HG03520 (cell line): ENCODE measurements around the gene ZNF511.
A peak's percentile ranks its signal among the peaks of the same experiment; 100 is the strongest.
"Not testable (repeated sequence)": the region's sequence is repeated elsewhere in the genome, so short reads cannot be mapped to it uniquely, and the experiment has no call there.

Experiments used
- ATAC-seq: cut with Tn5 transposase; IDR thresholded peaks from one replicate; pipeline ENCODE4 v1.9.1; 2021; ENCODE audit warnings: mild to moderate bottlenecking, moderate library complexity; ENCODE audit not compliant: unreplicated experiment

The ZNF511 gene

DNA sequence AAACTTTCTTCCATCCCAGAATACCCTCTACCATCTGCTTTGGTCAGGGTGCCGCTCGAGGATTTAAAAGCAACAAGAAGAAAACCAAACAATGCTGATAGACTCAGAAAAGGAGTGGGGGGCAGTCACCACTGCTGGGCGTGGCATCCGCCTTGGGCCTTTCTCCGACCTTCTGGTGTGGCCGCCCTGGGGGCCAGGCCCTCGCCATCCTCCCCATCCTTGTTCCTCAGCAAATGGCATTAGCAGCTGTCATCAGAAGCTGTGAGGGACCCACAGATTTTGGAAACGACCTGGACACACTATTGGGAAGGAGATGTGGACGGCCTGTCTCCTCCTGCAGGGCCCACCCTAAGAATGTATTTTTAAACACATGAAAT is 4.0 kb downstream of the ZNF511 start:
- ATAC-seq = no peak

DNA sequence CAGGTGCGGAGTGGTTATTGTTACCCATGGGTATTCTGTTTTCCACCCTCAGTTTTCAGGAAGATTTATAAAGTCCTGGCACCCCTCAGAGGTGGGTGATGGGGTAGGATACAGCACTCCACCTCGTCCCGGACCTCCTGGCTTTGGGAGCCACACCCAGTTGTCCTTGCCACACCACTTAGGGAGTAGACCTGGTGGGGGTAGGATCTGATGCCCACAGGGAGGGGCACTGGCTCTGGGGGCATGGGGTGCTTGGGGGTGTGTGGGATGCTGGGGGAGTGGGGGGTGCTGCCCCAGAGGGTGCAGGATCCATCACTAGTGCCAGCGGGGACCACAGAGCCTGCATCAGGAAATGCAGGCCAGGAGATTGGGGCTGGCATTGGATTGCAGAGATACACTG is 4.5 kb downstream of the ZNF511 start:
- no peak for ATAC-seq

DNA sequence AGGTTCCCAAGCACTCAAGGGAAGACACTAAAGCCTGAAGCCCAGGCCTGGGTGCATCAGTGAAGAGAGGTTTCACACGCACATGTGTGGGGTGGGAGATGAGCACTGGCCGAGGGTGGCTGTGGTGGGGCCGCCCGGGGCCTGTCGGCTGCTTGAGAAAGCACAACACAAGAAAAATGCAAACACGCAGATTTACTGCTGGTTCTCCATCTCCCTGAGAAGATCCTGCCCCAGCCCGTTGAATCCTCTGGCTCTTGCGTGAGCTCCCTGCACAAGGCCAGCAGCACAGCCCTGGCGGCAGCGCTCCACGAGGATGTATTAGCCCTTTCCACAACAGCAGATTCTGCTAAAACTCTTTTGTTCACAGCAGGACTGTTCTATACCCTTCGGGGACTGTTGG is 6.2 kb downstream of the ZNF511 start:
- no peak for ATAC-seq

DNA sequence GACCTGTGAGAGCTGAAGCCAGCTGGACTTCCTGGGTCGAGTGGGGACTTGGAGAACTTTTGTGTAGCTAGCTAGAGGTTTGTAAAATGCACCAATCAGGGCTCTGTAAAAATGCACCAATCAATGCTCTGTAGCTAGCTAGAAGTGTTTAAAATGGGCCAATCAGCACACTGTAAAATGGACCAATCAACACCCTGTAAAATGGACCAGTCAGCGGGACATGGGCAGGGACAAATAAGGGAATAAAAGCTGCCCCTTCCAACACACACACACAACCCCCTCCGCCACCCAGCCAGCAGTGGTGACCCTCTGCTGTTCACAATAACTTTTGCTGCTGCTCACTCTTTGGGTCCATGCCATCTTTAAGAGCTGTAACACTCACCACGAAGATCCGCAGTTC is 7.1 kb downstream of the ZNF511 start:
- ATAC-seq = no peak

DNA sequence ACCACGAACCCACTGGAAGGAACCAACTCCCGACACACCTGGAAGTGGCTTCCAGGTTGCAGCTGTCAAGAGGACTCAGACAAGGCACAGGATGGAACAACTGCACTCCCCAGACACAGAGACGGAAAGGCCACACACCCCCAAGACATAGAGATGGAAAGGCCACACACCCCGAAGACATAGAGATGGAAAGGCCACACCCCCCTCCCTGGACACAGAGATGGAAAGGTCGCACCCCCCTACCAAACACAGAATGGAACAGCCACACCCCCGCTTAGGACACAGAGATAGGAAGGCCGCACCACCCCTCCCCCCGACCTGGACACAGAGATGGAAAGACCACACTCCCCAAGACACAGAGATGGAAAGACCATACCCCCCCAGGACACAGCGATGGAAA is 7.6 kb downstream of the ZNF511 start:
- ATAC-seq = no peak

DNA sequence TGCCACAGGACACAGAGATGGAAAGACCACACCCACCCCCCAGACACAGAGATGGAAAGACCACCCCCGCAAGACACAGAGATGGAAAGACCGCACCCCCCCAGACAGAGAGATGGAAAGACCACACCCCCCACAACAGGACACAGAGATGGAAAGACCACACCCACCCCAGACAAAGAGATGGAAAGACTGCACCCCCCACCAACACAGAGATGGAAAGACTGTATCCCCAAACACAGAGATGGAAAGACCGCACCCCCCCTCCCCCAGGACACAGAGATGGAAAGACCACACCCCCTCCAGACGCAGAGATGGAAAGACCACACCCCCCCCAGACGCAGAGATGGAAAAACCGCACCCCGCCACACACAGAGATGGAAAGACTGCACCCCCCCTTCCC is 8.0 kb downstream of the ZNF511 start:
- no peak for ATAC-seq

DNA sequence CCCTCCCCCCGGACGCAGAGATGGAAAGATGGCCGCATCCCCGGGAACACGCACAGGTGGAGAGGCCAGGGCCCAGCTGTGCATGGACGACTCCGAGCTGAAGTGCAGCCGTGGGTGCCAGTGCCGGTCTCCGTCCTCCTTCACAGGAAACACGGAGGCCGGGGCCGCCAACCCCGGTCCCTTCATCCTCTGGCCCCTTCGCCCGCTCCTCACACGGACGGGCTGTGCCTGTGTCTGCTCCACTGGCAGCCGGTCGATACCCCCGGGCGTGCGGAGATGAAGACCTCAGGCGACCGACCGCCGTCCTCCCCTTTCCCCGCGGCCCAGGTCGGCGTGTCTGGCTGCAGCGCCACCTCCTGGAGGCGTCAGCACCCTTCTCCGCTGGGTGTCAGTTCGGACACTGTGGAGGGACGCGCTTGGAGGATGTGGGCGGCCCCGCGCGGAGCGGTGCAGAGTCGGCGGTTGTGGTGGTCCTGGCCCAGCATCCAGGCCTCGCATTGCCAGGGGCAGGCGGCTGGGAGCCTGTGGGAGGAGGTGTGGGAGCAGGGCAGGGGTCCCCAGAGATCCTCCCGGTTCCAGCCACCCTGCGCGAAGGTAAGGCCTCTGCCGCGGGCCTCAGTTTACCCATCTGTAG is 9.9 kb downstream of the ZNF511 start:
- ATAC-seq = peak; percentile 94

DNA sequence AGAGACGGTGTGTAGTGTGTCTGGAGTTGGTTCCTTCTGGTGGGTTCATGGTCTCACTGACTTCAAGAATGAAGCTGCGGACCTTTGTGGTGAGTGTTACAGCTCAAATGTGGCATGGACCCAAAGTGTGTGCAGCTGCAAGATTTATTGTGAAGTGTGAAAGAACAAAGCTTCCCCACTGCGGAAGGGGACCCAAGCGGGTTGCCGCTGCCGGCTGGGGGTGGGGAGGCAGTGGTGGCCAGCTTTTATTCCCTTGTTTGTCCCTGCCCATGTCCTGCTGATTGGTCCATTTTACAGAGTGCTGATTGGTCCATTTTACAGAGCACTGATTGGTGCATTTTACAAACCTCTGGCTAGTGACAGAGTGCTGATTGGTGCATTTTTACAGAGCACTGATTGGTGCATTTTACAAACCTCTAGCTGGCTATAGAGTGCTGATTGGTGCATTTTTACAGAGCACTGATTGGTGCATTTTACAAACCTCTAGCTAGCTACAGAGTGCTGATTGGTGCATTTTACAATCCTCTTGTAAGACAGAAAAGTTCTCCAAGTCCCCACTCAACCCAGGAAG is 12.2 kb downstream of the ZNF511 start:
- ATAC-seq = not testable (repeated sequence)

DNA sequence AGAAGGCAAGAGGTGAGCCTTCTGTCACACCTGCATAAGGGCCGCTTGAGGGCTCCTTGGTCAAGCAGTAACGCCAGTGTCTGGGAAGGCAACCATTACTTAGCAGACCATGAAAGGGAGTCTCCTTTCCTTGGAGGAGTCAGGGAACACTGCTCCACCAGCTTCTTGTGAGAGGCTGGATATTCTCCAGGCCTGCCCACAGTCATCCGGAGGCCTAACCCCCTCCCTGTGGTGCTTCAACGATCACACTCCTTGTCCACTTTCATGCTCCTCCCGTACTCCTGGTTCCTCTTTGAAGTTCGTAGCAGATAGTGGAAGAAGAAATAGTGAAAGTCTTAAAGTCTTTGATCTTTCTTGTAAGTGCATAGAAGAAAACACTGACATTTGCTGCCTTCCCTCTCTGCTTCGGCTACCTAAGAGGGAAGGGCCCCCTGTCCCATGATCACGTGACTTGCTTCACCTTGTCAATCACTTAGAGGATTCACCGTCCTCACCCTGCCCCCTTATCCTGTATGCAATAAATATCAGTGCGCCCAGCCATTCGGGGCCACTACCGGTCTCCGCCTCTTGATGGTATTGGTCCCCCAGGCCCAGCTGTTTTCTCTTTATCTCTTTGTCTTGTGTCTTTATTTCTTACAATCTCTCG is 13.5 kb downstream of the ZNF511 start:
- not testable (repeated sequence) for ATAC-seq

DNA sequence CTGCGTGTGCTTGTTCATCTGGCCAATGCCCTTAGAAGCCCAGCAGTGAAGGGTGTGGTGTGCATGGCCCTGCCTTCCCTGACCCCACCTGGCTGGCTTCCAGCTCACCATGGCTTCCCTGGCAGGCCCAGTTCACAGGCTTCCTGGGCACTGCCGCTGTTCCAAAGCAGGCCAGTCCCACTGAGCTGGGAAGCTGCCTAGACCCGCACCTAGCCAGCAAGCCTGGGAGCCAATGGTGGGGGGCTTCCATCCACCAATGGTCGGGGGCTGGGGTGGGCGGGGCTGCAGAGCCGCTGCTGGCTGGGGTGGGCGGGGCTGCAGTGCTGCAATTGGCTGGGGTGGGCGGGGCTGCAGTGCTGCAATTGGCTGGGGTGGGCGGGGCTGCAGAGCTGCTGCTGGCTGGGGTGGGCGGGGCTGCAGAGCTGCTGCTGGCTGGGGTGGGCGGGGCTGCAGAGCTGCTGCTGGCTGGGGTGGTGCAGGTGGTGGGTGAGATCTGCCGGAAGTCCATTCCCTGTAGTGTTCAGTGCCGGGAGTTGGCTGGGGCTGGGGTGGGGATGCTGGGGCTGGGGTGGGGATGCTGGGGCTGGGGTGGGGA is 15.6 kb downstream of the ZNF511 start:
- no peak for ATAC-seq

DNA sequence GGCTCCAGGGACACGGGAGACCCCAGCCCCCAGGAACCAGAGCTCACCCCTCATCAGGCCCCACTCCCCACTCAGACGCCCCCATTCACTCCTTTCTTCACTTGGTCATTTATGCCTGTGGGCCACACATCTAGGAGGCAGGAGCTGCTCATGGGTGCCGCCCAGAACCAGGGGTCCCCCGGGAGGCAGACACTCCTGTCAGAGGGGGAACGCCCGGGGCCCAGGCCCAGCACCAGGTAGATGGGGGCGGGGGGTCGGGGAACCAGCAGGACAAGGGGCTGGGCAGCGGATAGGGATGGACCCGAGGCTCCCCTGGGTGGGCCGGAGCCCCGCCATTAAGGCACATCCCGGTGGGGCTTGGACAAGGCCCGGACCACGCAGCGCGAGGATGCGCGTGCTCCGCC is 16.1 kb downstream of the ZNF511 start:
- no peak for ATAC-seq

DNA sequence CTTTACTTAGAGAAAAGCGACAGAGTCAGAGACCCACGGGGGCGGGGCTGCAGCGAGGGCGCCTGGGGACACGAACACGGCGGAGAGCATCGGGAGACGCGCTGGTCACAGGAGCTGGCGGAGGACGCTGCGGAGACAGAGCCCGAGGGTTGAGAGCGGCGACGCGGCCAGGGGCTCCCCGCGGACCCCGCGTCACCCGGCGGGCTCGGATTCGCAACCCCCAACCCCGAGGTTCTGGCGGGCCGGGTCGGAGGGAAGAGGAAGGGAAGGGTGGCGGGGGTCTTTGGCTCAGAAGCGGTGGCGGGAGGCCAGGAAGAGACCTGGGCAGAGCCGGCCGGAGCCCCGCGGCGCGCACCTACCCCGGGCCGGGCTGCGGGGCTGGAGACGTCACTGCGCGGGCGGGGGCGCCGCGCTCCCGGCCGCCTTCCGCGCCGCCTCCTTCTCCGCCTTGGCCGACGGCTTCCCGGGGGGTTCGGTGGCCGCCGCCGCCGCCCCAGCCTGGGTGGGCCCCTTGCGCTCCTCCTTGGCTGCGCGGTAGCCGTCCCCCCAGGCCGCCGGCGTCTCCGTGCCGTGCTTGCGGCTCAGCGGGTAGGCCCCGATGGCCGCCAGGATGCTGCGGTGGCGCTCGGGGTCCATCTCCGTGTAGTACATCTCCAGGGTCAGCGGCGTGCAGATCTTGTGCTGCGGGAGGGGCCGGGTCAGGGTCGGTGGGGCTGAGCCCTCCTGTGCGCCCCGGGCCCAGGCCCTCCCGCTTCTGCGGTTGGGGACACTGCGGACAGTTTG is 16.9 kb downstream of the ZNF511 start:
- no peak for ATAC-seq

DNA sequence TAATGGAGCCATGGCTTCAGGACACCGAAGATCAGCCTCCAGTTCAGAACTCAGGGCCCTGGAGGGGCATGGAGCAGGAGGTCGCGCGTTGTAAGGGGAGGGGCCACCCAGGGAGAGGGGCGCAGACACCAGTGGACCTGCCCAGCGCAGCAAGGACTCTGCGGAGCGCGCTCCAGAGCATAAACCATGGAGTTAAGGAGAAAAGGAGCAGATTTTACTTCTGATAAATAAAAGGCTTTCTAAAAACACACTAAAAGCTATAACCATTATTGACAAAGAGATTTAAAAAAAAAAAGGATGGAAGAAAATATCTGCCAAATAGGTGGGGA is 17.5 kb downstream of the ZNF511 start:
- no peak for ATAC-seq

DNA sequence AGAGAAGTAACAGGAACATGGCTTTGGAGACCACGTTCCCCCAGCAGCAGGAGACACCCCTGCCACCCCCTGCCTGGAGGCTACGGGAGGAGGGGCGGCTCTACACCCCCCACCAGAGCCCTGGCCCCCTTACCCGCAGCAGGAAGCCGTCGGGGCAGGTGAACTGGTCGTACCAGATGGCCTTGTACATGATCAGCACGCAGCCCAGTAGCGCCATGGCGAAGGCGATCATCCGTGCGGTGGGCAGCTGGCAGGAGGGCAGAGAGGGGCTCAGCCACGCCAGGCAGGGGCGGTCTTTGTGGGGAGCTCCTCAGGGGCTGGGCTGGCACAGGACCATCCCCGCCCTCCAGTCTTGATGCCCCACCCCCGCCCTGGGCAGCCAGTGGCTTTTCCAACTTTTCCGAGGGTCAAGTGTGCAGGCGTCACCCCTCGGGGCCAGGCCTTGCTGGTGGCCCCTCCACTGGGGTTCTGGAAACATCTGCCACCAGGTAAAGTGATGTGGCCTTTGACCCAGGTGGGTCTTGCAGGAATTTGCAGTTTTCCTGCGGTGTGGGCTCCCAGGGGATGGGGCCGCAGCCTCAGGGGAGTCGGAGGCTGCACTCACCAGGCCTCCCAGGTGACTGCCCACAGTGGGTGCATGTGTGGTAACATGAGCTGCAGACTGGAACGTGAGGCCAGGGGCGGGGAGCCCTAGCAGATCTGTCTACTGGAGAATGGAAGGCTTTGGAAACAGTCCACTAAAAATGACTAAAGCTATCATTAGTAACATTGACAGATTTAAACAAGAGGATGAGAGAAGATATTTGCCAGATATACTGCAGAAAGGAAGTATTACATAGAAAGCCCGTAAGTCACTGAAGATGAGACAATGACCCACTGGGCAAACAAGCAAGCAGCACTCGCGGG is 18.3 kb downstream of the ZNF511 start:
- no peak for ATAC-seq

DNA sequence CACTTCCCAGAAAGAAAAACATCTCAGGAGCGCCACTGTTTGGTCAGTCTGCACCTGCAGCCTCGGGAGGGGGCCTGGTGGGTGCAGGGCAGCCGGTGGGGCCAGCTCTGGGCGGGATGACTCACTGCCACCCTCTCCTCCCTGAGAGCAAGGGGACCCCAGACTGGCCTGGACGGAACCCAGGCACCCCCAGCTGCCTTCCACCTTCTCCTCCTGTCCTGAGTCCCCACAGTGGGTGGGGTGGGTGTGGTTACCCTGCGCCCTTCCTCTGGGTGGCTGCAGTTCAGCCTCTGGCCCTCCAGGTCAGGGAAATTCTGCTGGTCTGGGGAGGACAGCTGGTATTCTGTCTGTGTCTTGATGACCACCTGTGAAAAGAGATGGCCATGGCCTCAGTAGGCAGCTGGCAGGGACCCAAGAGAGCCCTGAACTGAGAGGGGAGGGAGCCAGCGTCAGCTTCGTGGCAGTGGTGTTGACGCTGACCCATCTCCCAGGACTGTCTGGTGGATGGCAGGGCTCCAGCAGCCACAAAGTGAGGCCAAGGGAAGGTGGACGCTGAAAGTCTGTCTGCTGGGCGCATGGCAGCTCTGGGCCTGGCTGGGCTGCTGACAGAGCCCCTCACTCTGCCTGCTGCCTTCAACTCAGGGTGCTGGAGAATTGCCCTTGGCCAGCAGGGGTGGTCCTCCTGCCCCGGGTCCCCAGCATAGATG is 19.1 kb downstream of the ZNF511 start:
- ATAC-seq = no peak

DNA sequence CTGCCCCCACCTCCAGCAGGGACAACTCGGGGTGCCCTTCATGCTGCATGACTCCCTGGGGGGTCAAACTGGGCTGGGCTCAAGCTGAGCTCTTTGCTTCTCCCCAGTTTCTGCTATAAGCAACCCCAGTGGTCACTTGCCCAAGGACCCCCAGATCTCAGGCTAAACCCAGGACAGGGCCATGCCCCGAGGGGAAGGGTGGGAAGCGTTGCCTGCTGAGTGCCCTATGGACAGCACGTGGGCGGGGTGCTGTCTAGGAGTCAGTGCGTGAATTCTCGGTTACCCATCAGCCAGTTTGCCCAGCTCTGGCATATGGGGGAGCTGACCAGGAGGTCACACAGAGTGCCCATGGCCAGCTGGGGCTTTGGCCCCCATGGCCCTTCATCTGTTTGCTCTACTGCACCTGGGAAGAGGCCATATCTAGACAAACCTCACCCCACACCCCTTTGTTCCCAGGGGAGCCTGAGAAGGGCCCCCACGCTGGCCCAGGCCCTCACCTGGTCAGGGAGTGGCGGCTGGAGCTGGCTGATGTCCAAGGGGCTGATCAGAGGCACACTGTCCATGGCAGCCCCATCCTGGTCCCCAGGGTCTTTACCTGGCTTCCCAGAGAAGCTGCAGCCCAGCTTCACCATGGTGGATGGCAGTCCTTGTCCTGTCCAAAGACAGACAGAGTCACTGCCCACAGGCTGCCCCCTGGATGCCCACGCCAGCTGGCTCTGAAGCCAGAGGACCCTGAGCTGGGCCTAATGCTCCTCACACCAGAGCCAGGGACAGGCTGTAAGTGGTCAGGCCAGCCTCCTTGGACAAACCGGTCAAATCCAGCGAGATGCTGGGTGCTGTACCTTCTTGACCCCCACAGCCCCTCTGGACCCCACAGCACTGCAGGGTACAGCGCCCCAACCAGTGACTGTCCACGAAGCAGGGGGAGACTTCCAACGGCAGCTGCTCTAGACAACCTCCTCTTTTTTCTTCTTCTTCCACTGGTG is 19.9 kb downstream of the ZNF511 start:
- no peak for ATAC-seq

DNA sequence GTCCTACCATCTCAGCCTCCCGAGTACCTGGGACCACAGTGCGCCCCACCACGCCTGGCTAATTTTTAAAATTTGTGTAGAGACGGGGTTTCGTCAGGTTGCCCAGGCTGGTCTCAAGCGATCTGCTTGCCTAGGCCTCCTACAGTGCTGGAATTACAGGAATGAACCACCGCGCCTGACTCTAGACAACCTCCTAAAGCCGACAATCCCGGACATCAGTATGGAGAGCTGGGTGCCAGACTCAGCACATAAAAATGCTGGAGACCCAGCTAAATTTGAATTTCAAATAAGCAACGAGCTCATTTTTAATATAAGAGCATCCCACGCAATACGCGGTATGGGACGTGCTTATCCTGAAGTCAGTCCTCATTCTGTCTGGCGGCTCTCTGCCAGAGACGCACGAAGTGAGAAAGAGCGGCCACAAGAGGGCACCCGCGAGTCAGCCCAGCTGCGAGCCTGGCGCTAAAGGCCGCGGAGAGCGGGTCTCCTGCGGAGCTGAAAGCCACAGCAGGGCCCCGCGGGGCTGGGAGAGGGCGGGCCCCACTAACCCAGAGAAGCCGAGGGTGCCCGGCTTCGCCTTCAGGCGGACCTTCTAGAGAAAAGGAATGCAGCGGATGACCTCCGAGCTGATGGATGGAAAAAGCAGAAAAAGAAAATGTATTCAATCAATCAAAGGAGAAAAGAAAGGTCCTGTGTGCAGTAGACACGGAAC is 20.9 kb downstream of the ZNF511 start:
- ATAC-seq = peak; percentile 81
